Epithelial cell of umbilical artery (primary cell): ENCODE results near the gene OMG. TPM values are rescaled to one million over a fixed set of nuclear protein-coding genes. Genes with fewer than 3 reads are reported as not detected.

Experiments used
- total RNA-seq: library from RNA; depleted of rRNA; stranded (reverse); fragments of >200 nt; gene quantifications from 2 replicates; pipeline ENCODE4 v1.2.3, GENCODE V29; 2014

Gene OMG, protein sequence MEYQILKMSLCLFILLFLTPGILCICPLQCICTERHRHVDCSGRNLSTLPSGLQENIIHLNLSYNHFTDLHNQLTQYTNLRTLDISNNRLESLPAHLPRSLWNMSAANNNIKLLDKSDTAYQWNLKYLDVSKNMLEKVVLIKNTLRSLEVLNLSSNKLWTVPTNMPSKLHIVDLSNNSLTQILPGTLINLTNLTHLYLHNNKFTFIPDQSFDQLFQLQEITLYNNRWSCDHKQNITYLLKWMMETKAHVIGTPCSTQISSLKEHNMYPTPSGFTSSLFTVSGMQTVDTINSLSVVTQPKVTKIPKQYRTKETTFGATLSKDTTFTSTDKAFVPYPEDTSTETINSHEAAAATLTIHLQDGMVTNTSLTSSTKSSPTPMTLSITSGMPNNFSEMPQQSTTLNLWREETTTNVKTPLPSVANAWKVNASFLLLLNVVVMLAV
- total RNA-seq, result under 0.01 TPM in 1 of 2 replicates, not detected in the other

DNA sequence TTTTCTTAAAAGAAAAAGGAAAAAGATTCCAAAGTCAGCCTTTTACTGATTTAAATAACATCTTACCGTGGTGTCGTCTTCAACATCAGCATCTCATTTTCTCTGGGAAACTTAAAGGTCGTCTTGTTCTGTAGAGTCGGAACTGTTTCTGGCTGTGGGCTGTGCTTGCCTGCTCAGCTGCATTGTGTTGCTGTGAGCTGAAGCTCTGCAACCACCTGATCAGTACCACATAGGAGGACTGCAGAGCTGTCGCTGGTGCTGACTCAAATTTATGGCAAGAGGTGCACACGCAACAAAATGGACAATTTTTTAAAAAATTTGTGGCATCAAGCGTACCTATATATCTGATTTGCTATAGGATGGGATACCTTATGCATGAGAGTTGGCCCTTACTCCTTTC, at the start of gene OMG:
Gene OMG (minus strand): TSS at position 150 of the 400 bp plus-strand sequence. CDS start 908 bp downstream, outside the sequence.

DNA sequence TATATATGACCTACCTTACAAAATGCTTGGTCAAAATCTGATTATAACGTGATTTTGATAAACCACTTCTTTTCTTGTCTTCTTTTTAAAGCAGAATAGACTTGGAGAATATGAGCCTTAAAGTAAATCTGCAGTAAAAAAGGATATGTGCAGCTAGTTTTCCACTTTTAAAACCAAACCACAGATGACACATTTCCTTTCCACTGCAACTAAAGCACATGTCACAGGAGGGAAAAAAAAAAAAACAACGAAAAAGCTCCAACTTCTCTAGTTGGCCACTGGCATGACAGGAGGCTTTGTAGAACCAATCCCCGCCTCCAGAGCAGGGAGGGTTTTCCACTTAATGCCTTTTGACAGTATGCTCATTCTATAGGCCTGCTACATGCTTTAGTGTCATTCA, 24.4 kb upstream of the OMG start, which contains the start of gene EVI2A:
Gene EVI2A (minus strand): TSS at position 142 of the 400 bp plus-strand sequence. CDS start 2,609 bp downstream, outside the sequence.

DNA sequence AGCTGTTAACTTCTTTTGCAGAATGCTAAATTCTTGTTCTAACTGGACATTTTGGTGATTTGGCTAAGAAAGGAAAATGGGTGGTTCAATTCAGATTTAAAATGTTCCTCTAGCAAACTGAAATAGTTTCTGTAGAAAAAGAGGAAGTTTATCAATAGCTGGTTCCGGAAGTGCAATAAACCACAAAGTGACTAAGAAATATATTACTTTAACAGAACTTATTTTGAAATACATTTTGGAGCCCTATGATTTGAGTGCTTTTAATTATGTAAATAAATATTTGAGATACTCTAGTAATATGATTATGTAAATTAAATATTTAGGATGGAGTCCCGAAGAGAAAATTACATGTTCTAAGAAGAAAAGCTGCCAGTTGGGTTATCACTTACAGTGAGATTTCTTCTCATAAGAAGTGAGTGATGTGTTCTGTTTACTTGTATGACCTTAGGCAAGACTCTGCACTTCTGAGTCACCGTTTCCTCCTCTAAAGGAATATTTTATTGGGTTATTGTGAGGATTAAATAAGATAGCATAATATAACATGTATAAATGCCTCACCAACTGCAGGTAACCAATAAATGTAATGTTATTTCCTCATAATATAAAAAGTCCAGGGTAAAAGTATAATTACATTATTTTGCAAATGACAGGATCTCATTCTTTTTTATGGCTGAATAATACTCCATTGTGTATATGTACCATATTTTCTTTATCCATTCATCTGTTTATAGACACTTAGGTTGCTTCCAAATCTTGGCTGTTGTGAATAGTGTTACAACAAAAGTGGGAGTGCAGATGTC, 17.1 kb upstream of the OMG start, which contains the start of gene EVI2B:
Gene EVI2B (minus strand): TSS at position 73 of the 800 bp plus-strand sequence. CDS start 8,445 bp downstream, outside the sequence.

Other genes with a start within 250 kb of the OMG start
- 24.7 and 33.1 TPM in 2 replicates for gene NF1, start 202.3 kb downstream of the OMG start, total RNA-seq
- 0.46 and 0.65 TPM in 2 replicates for gene EVI2B, start 16.8 kb upstream of the OMG start, total RNA-seq
- gene EVI2A, start 24.4 kb upstream of the OMG start, total RNA-seq, result 0.61 and 1.3 TPM in 2 replicates
- gene RAB11FIP4, start 94.4 kb upstream of the OMG start, total RNA-seq, result under 0.01 TPM in 1 of 2 replicates, not detected in the other